Fibroblast of mammary gland (primary cell): Measurements from ENCODE around the gene KCNT1.

Experiments used
- DNase-seq: peaks from one replicate; pipeline ENCODE4 v3.0.0-alpha.2; 2010; ENCODE audit warnings: low read depth
- H3K4me3 ChIP-seq: 2 replicates; pipeline ENCODE4 v1.5.1; 2011; ENCODE audit warnings: low read depth, mild to moderate bottlenecking, low read length, moderate library complexity; ENCODE audit not compliant: control insufficient read depth
- CTCF ChIP-seq: conservative IDR thresholded peaks from 2 replicates; pipeline ENCODE4 v1.5.1; 2011; ENCODE audit warnings: low read depth, low read length, inconsistent platforms; ENCODE audit not compliant: control insufficient read depth, insufficient read depth

Gene KCNT1

GRCh38 chr9:135697226-135697625 lies 4.8 kb upstream of the KCNT1 start:
- DNase-seq, result no peak
- no peak overlapping the region for H3K4me3 ChIP-seq
- TF ChIP-seq CTCF, result no peak

- no peak overlapping the region for H3K4me3 ChIP-seq
- no peak for TF ChIP-seq CTCF
- DNase-seq, result no peak
Observed at GRCh38 chr9:135698236-135698635, 3.7 kb upstream of the KCNT1 start.

GRCh38 chr9:135698767-135699166 lies 3.2 kb upstream of the KCNT1 start:
- TF ChIP-seq CTCF, result no peak

GRCh38 chr9:135699440-135699839 lies 2.5 kb upstream of the KCNT1 start, which contains the start of gene SOHLH1:
Gene SOHLH1 (minus strand): TSS chr9:135699481. CDS start chr9:135699467, 14 bp downstream.
- no peak within 1 kb of the TSS for H3K4me3 ChIP-seq
- TF ChIP-seq CTCF, result no peak
- DNase-seq, result no peak

More at GRCh38 chr9:135698767-135699166, 3.2 kb upstream of the KCNT1 start:
- no peak overlapping the region for H3K4me3 ChIP-seq
- DNase-seq, result no peak

GRCh38 chr9:135700525-135700924 lies 1.5 kb upstream of the KCNT1 start:
- no peak overlapping the region for H3K4me3 ChIP-seq
- DNase-seq, result no peak
- no peak for TF ChIP-seq CTCF

- no peak for TF ChIP-seq CTCF
- no peak for DNase-seq
- no peak overlapping the region for H3K4me3 ChIP-seq
Observed at GRCh38 chr9:135701067-135701958, 672 bp upstream of the KCNT1 start.
